Kidney (tissue), 14 donors: Measurements from ENCODE around the gene SVIL. TPM values are rescaled to one million over a fixed set of nuclear protein-coding genes. Genes with fewer than 3 reads are reported as not detected.

Experiments used
- DNase-seq, 5 donors: peaks; one replicate each; pipeline ENCODE4 v3.0.0-alpha.2; 2013 to 2020
- FAIRE-seq: peaks from 2 replicates; lab custom pipeline; 2012; peaks lifted over from hg19 to GRCh38; lab: Jason Lieb, UNC
- H3K27ac ChIP-seq, 2 donors: one replicate each; pipeline ENCODE4 v1.7.0; 2013; ENCODE audit warnings: low read depth in 2 of 2, low read length in 2 of 2, inconsistent platforms in 1 of 2
- H3K27me3 ChIP-seq: one replicate; pipeline ENCODE4 v1.7.1; 2013; ENCODE audit warnings: low read length, inconsistent platforms; ENCODE audit not compliant: control insufficient read depth, insufficient read depth
- H3K36me3 ChIP-seq, 3 donors: one replicate each; pipeline versions ENCODE4 v1.7.0 to v1.7.1; 2013; ENCODE audit warnings: low read length in 3 of 3, control low read depth in 1 of 3, inconsistent platforms in 1 of 3; ENCODE audit not compliant: insufficient read depth in 3 of 3, control insufficient read depth in 2 of 3
- H3K4me1 ChIP-seq, 3 donors: one replicate each; pipeline versions ENCODE4 v1.7.0 to v1.7.1; 2013; ENCODE audit warnings: low read length in 3 of 3, inconsistent platforms in 1 of 3, low read depth in 1 of 3; ENCODE audit not compliant: control insufficient read depth in 2 of 3, insufficient read depth in 2 of 3
- H3K4me3 ChIP-seq, 3 donors: one replicate each; pipeline versions ENCODE4 v1.7.0 to v1.8.1; 2013; ENCODE audit warnings: low read length in 3 of 3, control low read depth in 1 of 3, inconsistent platforms in 1 of 3
- H3K9ac ChIP-seq, 3 donors: one replicate each; pipeline versions ENCODE4 v1.7.0 to v1.7.1; 2013; ENCODE audit warnings: low read length in 3 of 3, control low read depth in 1 of 3, inconsistent platforms in 1 of 3
- H3K9me3 ChIP-seq, 3 donors: one replicate each; pipeline versions ENCODE4 v1.7.0 to v1.7.1; 2013; ENCODE audit warnings: low read length in 3 of 3, control low read depth in 1 of 3, inconsistent platforms in 1 of 3; ENCODE audit not compliant: control insufficient read depth in 2 of 3, insufficient read depth in 1 of 3
- CTCF ChIP-seq: IDR thresholded peaks from 3 replicates; pipeline ENCODE4 v1.5.1; 2012; ENCODE audit warnings: mild to moderate bottlenecking, moderate library complexity, borderline replicate concordance; ENCODE audit not compliant: insufficient read depth; ENCODE audit errors: extremely low read depth
- intact Hi-C: fragments of 100-400 bp; cut with DNase I; formaldehyde crosslinking; loops from one replicate; pipeline ENCODE4 v1.11.1; 2022
- polyA plus RNA-seq: library from polyadenylated mRNA; stranded (reverse); fragments of 350-450 nt; fragmentation: Illumina TruSeq; extraction: RNeasy Lipid Tissue Mini Kit (QIAGEN cat#74804); gene quantifications from one replicate; pipeline ENCODE4 v1.2.3, GENCODE V29; 2014; ENCODE audit warnings: low read depth, low replicate concordance; ENCODE audit not compliant: insufficient read depth
- total RNA-seq: library from RNA; stranded (reverse); fragmentation: NEBNext Ultra II Directional; extraction: Animal tissue kit (Norgen Biotek cat#: 25700); gene quantifications from one replicate; pipeline ENCODE4 v1.2.1, GENCODE V29; 2021
- donor health status: control.
- donor health status: control.
- donor health status: control.
- donor health status: control.
- donor health status: control.
- donor health status: DM: yes; HTN: yes; CAD: no.
- donor health status: Normal renal cell carcinoma (clear cell type).

The SVIL gene
- total and polyA plus RNA-seq, 2 donors from 2014 or later: 7.4 to 94.4 TPM

GRCh38 chr10:29647478-29647877 lies 12.7 kb upstream of the SVIL start:
- no peak for DNase-seq
- no peak overlapping the region for H3K4me3 ChIP-seq
- FAIRE-seq: no peak
- H3K27me3 ChIP-seq: no peaks in the 10 kb centered on the region
- H3K36me3 ChIP-seq: no peaks in the 10 kb centered on the region
- TF ChIP-seq CTCF: no peak
- no peak overlapping the region for H3K9ac ChIP-seq
- no peak overlapping the region for H3K27ac ChIP-seq
- H3K9me3 ChIP-seq: no peaks in the 10 kb centered on the region
- H3K4me1 ChIP-seq: peaks cover 0 to 6% (median 6%) of the 10 kb centered on the region in 3 donors
- intact Hi-C loops: no loop called here

- Histone ChIP-seq H3K36me3 (no peaks in the 10 kb centered on the region), H3K27ac (peak overlapping the region in 1 of 2 donors; percentile 8), H3K4me3 (no peak overlapping the region), H3K9me3 (no peaks in the 10 kb centered on the region), H3K4me1 (peaks cover 0 to 6% (median 6%) of the 10 kb centered on the region in 3 donors), H3K9ac (no peak overlapping the region), H3K27me3 (no peaks in the 10 kb centered on the region)
- TF ChIP-seq CTCF: no peak
- DNase-seq (peak in 2 of 5 donors; percentile 35 to 75), FAIRE-seq (no peak)
- intact Hi-C loops: no loop called here
These were observed 12.2 kb upstream of the SVIL start for GRCh38 chr10:29646960-29647461.

GRCh38 chr10:29646238-29646902 lies 11.6 kb upstream of the SVIL start:
- no peak overlapping the region for H3K9ac ChIP-seq
- no peak for TF ChIP-seq CTCF
- DNase-seq: peak in 4 of 5 donors; percentile 52 to 83 (median 74)
- H3K4me1 ChIP-seq: peaks cover 0 to 6% (median 6%) of the 10 kb centered on the region in 3 donors
- no peaks in the 10 kb centered on the region for H3K36me3 ChIP-seq
- H3K27ac ChIP-seq: peak overlapping the region in 1 of 2 donors; percentile 8
- no peak overlapping the region for H3K4me3 ChIP-seq
- no peak for FAIRE-seq
- intact Hi-C loops: no loop called here
- no peaks in the 10 kb centered on the region for H3K9me3 ChIP-seq
- no peaks in the 10 kb centered on the region for H3K27me3 ChIP-seq
